HEK293 (cell line): ENCODE measurements around the gene CCDC78.
A peak's percentile ranks its signal among the peaks of the same experiment; 100 is the strongest.

Experiments
- GLI4 ChIP-seq: fragments of 450-650 bp; formaldehyde crosslinking; IDR thresholded peaks from 2 replicates; pipeline ENCODE4 v1.5.1; 2016; ENCODE audit warnings: missing biosample characterization, missing genetic modification characterization
- GLIS2 ChIP-seq: fragments of 450-650 bp; formaldehyde crosslinking; IDR thresholded peaks from 2 replicates; pipeline ENCODE4 v1.5.1; 2016; ENCODE audit warnings: missing biosample characterization, missing genetic modification characterization
- KLF1 ChIP-seq: fragments of 450-650 bp; formaldehyde crosslinking; IDR thresholded peaks from 2 replicates; pipeline ENCODE4 v1.5.1; 2016; ENCODE audit warnings: missing biosample characterization, missing genetic modification characterization
- KLF16 ChIP-seq: fragments of 450-650 bp; formaldehyde crosslinking; IDR thresholded peaks from 2 replicates; pipeline ENCODE4 v1.5.1; 2017; ENCODE audit warnings: missing biosample characterization, missing genetic modification characterization
- KLF7 ChIP-seq: fragments of 450-650 bp; formaldehyde crosslinking; IDR thresholded peaks from 2 replicates; pipeline ENCODE4 v1.5.1; 2016; ENCODE audit warnings: missing biosample characterization, missing genetic modification characterization, borderline replicate concordance
- REST ChIP-seq: fragments of 450-650 bp; formaldehyde crosslinking; IDR thresholded peaks from 2 replicates; pipeline ENCODE4 v1.5.1; 2016; ENCODE audit warnings: missing biosample characterization, missing genetic modification characterization
- SALL2 ChIP-seq: fragments of 450-650 bp; formaldehyde crosslinking; IDR thresholded peaks from 2 replicates; pipeline ENCODE4 v1.5.0; 2017; ENCODE audit warnings: missing biosample characterization, mild to moderate bottlenecking, missing genetic modification characterization, borderline replicate concordance
- ZBTB11 ChIP-seq: fragments of 450-650 bp; formaldehyde crosslinking; conservative IDR thresholded peaks from 2 replicates; pipeline ENCODE4 v1.5.1; 2016; ENCODE audit warnings: low read depth, missing biosample characterization, missing genetic modification characterization
- ZBTB21 ChIP-seq: fragments of 450-650 bp; formaldehyde crosslinking; IDR thresholded peaks from 2 replicates; pipeline ENCODE4 v1.5.1; 2017; ENCODE audit warnings: missing biosample characterization, missing genetic modification characterization
- ZBTB48 ChIP-seq: fragments of 450-650 bp; formaldehyde crosslinking; IDR thresholded peaks from 2 replicates; pipeline ENCODE4 v1.5.1; 2016; ENCODE audit warnings: missing biosample characterization, missing genetic modification characterization
- ZBTB49 ChIP-seq: fragments of 450-650 bp; formaldehyde crosslinking; IDR thresholded peaks from 2 replicates; pipeline ENCODE4 v1.5.1; 2016; ENCODE audit warnings: missing biosample characterization, missing genetic modification characterization, low read depth
- ZEB2 ChIP-seq: fragments of 450-650 bp; formaldehyde crosslinking; IDR thresholded peaks from 2 replicates; pipeline ENCODE4 v1.5.1; 2016; ENCODE audit warnings: missing biosample characterization, missing genetic modification characterization
- ZFHX2 ChIP-seq: fragments of 450-650 bp; formaldehyde crosslinking; conservative IDR thresholded peaks from 2 replicates; pipeline ENCODE4 v1.5.1; 2016; ENCODE audit warnings: missing biosample characterization, missing genetic modification characterization
- ZNF112 ChIP-seq: fragments of 450-650 bp; formaldehyde crosslinking; IDR thresholded peaks from 2 replicates; pipeline ENCODE4 v1.5.0; 2017; ENCODE audit warnings: missing biosample characterization, missing genetic modification characterization
- ZNF138 ChIP-seq: fragments of 450-650 bp; formaldehyde crosslinking; IDR thresholded peaks from 2 replicates; pipeline ENCODE4 v1.5.1; 2016; ENCODE audit warnings: missing biosample characterization, missing genetic modification characterization, borderline replicate concordance
- ZNF404 ChIP-seq: fragments of 450-650 bp; formaldehyde crosslinking; IDR thresholded peaks from 2 replicates; pipeline ENCODE4 v1.5.1; 2017; ENCODE audit warnings: missing biosample characterization, missing genetic modification characterization
- ZNF433 ChIP-seq: fragments of 450-650 bp; formaldehyde crosslinking; IDR thresholded peaks from 2 replicates; pipeline ENCODE4 v1.5.1; 2016; ENCODE audit warnings: missing biosample characterization, missing genetic modification characterization, low read depth
- ZNF629 ChIP-seq: fragments of 450-650 bp; formaldehyde crosslinking; IDR thresholded peaks from 2 replicates; pipeline ENCODE4 v1.5.1; 2017; ENCODE audit warnings: missing biosample characterization, missing genetic modification characterization
- ZNF707 ChIP-seq: fragments of 450-650 bp; formaldehyde crosslinking; IDR thresholded peaks from 2 replicates; pipeline ENCODE4 v1.5.1; 2016; ENCODE audit warnings: missing biosample characterization, missing genetic modification characterization
- ZNF768 ChIP-seq: fragments of 450-650 bp; formaldehyde crosslinking; IDR thresholded peaks from 2 replicates; pipeline ENCODE4 v1.5.1; 2018; ENCODE audit warnings: missing biosample characterization, mild to moderate bottlenecking, missing genetic modification characterization
- ZNF830 ChIP-seq: fragments of 450-650 bp; IDR thresholded peaks from 2 replicates; pipeline ENCODE4 v1.5.0; 2018; ENCODE audit warnings: missing biosample characterization, missing genetic modification characterization, low read depth, mild to moderate bottlenecking, moderate library complexity
- ZSCAN16 ChIP-seq: fragments of 450-650 bp; formaldehyde crosslinking; IDR thresholded peaks from 2 replicates; pipeline ENCODE4 v1.5.1; 2016; ENCODE audit warnings: missing biosample characterization, missing genetic modification characterization
- ZSCAN30 ChIP-seq: fragments of 450-650 bp; IDR thresholded peaks from 2 replicates; pipeline ENCODE4 v1.5.1; 2018; ENCODE audit warnings: missing biosample characterization, mild to moderate bottlenecking, missing genetic modification characterization, moderate library complexity
- TF ChIP-seq, protein P1 (sequence below): IDR thresholded peaks from 2 replicates; pipeline ENCODE4 v1.6.1; 2011; ENCODE audit warnings: mild to moderate bottlenecking, low read depth, low read length, borderline replicate concordance
- TF ChIP-seq, protein P2 (sequence below): fragments of 450-650 bp; formaldehyde crosslinking; IDR thresholded peaks from 2 replicates; pipeline ENCODE4 v1.5.1; 2017; ENCODE audit warnings: missing biosample characterization, missing genetic modification characterization
- TF ChIP-seq, protein P3 (sequence below): fragments of 450-650 bp; formaldehyde crosslinking; IDR thresholded peaks from 2 replicates; pipeline ENCODE4 v1.5.1; 2016; ENCODE audit warnings: missing biosample characterization, missing genetic modification characterization

The CCDC78 gene

GRCh38 chr16:709566-710499 is 16.4 kb downstream of the CCDC78 start (continued):
- TF ChIP-seq GLI4 (tag by site-specific recombination) (no peak), ZFHX2 (tag by site-specific recombination) (no peak), GLIS2 (tag by site-specific recombination) (peak; percentile 89), ZNF112 (tag by site-specific recombination) (no peak), ZBTB11 (no peak), ZBTB49 (no peak), ZNF404 (no peak), ZNF629 (tag by site-specific recombination) (no peak), REST (tag by site-specific recombination) (no peak), SALL2 (tag by site-specific recombination) (no peak), ZBTB21 (no peak), ZSCAN16 (tag by site-specific recombination) (no peak), ZNF830 (tag by site-specific recombination) (no peak), ZNF707 (tag by site-specific recombination) (no peak), ZNF138 (no peak), ZNF433 (tag by site-specific recombination) (no peak), ZSCAN30 (no peak), KLF16 (no peak), ZBTB48 (no peak), ZNF768 (no peak), KLF1 (tag by site-specific recombination) (no peak), ZEB2 (tag by site-specific recombination) (no peak), KLF7 (tag by site-specific recombination) (no peak)
- TF ChIP-seq, protein P1, sequence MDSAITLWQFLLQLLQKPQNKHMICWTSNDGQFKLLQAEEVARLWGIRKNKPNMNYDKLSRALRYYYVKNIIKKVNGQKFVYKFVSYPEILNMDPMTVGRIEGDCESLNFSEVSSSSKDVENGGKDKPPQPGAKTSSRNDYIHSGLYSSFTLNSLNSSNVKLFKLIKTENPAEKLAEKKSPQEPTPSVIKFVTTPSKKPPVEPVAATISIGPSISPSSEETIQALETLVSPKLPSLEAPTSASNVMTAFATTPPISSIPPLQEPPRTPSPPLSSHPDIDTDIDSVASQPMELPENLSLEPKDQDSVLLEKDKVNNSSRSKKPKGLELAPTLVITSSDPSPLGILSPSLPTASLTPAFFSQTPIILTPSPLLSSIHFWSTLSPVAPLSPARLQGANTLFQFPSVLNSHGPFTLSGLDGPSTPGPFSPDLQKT: no peak
- TF ChIP-seq, protein P2, sequence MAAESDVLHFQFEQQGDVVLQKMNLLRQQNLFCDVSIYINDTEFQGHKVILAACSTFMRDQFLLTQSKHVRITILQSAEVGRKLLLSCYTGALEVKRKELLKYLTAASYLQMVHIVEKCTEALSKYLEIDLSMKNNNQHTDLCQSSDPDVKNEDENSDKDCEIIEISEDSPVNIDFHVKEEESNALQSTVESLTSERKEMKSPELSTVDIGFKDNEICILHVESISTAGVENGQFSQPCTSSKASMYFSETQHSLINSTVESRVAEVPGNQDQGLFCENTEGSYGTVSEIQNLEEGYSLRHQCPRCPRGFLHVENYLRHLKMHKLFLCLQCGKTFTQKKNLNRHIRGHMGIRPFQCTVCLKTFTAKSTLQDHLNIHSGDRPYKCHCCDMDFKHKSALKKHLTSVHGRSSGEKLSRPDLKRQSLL (tag by site-specific recombination): no peak
- TF ChIP-seq, protein P3, sequence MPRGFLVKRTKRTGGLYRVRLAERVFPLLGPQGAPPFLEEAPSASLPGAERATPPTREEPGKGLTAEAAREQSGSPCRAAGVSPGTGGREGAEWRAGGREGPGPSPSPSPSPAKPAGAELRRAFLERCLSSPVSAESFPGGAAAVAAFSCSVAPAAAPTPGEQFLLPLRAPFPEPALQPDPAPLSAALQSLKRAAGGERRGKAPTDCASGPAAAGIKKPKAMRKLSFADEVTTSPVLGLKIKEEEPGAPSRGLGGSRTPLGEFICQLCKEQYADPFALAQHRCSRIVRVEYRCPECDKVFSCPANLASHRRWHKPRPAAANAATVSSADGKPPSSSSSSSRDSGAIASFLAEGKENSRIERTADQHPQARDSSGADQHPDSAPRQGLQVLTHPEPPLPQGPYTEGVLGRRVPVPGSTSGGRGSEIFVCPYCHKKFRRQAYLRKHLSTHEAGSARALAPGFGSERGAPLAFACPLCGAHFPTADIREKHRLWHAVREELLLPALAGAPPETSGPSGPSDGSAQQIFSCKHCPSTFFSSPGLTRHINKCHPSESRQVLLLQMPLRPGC (tag by site-specific recombination): no peak
